D721Med (cell line): ENCODE data around the gene MINPP1.

Source experiments
- DNase-seq: peaks from one replicate; pipeline ENCODE4 v3.0.0; 2011; ENCODE audit warnings: low spot score; ENCODE audit not compliant: insufficient read length
- FAIRE-seq: peaks from 2 replicates; lab custom pipeline; 2011; peaks lifted over from hg19 to GRCh38; lab: Jason Lieb, UNC
- TF ChIP-seq, protein P1 (sequence below): IDR thresholded peaks from 2 replicates; pipeline ENCODE4 v1.5.1; 2012; ENCODE audit warnings: mild to moderate bottlenecking, control low read depth; ENCODE audit not compliant: insufficient read depth; ENCODE audit errors: missing control alignments

MINPP1 gene

DNA sequence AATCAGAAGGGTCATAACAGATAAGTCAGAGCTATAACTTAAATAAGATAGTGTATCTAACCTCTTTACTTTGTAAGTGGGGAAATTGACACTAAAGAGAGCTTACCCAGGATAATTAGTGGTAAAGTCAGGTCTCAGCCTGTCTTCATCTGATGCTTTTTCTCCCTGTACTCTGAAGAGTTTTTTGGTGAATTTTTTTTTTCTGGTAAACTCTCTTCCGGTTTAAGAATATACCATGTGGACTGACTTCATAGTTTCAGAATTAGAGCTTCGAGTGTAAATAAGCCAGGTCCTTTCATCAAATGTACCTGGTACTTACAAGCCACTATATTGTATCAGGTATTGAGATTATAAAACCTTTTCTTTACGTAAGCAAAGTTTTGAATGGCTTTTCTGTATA, 6.8 kb downstream of the MINPP1 start:
- FAIRE-seq (no peak), DNase-seq (no peak)
- TF ChIP-seq, protein P1, sequence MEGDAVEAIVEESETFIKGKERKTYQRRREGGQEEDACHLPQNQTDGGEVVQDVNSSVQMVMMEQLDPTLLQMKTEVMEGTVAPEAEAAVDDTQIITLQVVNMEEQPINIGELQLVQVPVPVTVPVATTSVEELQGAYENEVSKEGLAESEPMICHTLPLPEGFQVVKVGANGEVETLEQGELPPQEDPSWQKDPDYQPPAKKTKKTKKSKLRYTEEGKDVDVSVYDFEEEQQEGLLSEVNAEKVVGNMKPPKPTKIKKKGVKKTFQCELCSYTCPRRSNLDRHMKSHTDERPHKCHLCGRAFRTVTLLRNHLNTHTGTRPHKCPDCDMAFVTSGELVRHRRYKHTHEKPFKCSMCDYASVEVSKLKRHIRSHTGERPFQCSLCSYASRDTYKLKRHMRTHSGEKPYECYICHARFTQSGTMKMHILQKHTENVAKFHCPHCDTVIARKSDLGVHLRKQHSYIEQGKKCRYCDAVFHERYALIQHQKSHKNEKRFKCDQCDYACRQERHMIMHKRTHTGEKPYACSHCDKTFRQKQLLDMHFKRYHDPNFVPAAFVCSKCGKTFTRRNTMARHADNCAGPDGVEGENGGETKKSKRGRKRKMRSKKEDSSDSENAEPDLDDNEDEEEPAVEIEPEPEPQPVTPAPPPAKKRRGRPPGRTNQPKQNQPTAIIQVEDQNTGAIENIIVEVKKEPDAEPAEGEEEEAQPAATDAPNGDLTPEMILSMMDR = no peak

DNA sequence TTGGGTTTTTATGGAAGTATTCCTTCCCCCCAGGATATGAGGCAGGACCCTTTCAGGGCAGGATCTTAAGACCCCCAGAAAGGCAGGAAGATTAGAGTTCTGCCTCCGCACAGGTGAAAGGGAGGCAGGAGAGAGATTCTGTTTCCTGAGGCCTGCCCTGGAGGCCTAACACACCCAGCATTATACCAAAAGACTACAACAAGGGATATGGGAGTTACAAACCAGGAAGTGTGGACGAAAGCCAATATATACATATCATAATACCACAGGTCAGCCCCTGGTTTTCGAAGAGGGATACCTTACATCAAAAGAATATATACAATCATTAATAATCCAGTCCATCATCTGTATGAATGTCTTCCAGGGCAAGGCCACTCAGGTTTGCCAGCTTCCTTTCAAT, 14.2 kb downstream of the MINPP1 start:
- no peak for FAIRE-seq
- DNase-seq = no peak
- TF ChIP-seq, protein P1 = no peak

DNA sequence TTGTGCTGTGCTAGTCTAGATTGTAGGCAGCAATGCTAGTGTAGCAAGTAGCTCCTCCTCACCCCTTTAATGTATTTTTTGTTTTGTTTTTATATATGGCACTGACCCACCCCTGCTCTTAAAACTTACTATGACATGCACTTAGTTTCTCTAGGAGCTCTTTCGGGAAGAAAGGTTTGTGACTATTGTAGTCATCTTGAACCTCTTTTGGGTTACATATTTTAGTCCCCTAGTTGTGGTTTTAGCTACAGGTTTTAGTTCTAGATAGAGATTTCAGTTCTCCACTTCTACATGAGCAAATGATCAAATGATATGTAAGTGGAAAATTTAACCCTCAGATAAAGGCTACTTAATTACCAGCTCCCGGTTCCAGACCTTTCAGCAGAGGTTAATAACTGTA, 14.9 kb downstream of the MINPP1 start:
- FAIRE-seq (no peak), DNase-seq (no peak)
- TF ChIP-seq, protein P1 = no peak

DNA sequence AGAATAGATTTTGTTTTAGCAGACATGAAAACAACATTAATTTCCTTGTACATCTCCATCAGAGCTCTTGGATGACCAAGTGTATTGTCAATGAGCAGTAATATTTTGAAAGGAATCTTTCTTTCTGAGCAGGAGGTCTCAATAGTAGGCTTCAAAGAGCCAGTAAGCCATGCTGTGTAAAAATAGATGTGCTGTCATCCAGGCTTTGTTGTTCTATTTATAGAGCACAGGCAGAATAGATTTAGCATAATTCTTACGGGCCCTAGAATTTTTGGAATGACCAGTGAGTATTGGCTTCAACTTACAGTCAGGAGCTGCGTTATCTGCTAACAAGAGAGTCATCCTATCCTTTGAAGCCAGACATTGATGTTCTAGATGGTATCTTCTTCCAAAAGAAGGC, 19.0 kb downstream of the MINPP1 start:
- no peak for DNase-seq
- FAIRE-seq = no peak
- TF ChIP-seq, protein P1 = no peak

DNA sequence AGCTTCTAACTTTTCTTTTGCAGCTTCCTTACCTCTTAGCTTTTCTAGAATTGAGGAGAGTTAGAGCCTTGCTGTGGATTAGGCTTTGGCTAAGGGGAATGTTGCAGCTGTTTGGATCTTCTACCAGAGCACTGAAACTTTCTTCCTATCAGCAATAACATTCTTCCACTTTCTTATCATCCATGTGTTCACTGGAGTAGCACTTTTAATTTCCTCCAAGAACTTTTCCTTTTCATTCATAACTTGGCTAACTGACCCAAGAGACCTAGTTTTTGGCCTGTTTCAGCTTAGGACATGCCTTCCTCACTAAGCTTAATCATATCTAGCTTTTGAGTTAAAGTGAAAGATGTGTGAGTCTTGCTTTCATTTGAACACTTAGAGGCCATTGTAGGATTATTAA, 19.6 kb downstream of the MINPP1 start:
- no peak for DNase-seq
- TF ChIP-seq, protein P1 = no peak
- FAIRE-seq = no peak

DNA sequence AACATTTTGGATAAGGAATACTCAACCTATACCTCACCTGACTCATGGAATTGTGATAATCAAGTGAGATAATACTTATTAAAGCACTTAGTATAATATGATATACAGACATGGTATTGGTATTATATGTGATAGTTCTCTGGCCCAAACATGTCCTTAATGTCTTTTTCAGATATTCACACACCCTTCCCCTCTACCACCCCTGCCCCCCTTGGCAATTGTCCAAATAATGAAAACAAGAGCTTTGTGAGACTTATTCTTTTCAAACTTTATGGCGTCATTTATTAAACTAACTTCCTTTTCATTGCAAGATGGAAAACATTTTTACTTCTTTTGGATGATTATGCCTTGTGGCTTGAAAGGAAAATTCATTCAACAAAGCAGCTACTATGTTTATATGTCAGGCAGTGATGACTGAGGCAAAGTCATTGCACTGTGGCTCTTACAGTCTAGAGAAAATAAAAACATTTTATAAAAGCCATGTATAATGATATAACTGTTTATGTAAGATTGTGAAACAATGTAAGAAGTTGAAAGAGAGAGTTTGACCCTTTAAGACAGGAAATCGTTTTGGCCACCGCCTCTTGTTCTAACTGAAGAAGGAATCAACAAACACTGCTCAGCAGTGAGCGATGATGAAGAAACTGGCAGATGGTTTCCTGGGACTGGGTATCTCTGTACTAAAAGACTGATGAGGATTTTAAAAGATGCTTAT, 27.4 kb downstream of the MINPP1 start:
- TF ChIP-seq, protein P1 = no peak

DNA sequence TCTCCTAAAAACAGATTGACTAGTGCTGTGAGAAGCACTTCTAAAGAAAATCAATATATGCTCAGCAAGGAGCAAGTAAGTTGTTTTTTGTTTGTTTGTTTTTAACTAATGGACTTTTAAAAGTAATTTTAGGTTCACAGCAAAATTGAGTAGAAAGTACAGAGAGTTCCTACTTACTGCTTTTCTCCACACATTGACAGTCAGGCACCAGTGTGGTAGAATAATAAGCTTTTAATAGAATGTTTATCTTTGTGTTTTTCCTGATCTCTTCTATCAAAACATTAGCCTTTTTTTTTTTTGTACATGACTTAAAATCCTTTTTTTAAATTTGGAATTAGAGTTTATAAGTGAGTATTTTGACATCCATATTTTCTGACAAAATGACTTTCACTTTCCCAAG, 28.0 kb downstream of the MINPP1 start:
- FAIRE-seq (no peak), DNase-seq (no peak)
- TF ChIP-seq, protein P1 = no peak

More for the DNA sequence above, 27.4 kb downstream of the MINPP1 start:
- no peak for DNase-seq
- FAIRE-seq = no peak
